GM12873 (cell line): ENCODE measurements around the gene PARD3.

Experiments used
- CTCF ChIP-seq: IDR thresholded peaks from 2 replicates; pipeline ENCODE4 v1.5.1; 2012; ENCODE audit warnings: low read depth, mild to moderate bottlenecking, moderate library complexity, low read length, control low read depth; ENCODE audit not compliant: insufficient read depth; ENCODE audit errors: missing control alignments

The PARD3 gene

DNA sequence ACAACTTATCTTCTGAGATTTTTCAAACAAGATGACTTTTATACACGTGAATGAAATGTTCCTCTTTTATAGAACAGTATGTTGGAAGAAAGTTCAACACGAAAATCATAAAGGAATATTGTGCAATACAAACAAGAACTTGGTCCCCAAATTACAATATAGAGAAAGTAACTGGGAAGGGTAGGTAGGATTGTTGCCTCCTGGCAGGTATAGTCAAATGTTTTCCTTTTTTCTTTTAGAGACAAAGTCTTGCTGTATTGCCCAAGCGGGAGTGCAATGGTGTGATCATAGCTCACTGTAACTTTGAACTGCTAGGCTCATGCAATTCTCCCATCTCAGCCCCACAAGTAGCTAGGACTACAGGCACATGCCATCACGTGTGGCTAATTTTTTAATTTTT lies 582.6 kb downstream of the PARD3 start:
- no peak for TF ChIP-seq CTCF

DNA sequence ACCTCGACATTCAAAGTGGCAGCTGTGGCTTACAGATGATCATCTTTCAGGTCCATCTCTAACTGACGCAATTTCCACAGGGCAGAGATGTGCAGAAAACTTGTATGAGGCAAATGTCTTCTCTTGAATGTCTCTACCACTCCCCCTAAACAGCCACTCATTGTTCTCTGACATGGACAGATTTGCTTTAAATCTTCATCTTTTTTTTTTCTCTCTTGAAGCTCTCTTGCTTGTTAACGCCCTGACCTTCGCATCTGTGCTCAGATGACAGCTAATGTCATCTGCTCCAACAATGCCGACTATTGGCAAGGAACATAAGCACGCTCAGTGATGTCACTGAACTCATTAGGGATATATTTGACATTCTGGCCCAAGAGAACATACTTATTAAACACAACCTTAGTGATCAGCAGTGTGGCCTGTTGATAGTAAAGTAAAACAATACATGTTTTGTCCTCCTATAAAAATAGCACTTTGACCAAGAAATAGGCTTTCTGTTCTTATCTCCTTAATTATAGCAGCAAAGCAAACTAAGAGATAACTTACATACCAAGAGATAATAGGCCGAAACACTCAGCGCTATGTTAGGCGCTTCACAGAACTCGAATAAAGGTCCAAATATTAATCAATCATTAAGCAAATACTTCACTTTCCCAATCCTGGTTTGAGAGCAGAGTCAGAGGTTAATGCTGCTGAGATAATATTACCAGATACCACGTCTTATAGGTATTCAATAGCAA lies 583.5 kb downstream of the PARD3 start:
- no peak for TF ChIP-seq CTCF

DNA sequence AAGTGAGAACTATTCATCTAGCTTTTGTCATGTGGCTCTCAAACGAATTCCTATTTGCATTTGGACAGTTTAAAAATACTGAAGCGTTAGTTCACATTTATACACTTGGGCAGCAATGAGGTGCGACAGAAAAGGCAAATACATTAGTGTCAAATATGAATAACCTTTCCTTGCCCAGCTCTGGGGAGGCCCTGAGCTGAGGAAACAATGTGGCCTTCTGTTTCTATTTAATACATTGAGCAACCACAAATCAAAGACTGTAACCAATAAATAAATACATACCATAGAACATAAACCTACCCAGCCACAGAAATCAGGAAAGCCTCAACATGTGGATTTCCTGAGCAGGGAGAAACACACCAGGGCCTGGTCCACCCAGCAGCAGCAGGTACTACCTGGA lies 585.2 kb downstream of the PARD3 start:
- TF ChIP-seq CTCF, result no peak

GRCh38 chr10:34228066-34228465 lies 587.0 kb downstream of the PARD3 start:
- TF ChIP-seq CTCF, result no peak

DNA sequence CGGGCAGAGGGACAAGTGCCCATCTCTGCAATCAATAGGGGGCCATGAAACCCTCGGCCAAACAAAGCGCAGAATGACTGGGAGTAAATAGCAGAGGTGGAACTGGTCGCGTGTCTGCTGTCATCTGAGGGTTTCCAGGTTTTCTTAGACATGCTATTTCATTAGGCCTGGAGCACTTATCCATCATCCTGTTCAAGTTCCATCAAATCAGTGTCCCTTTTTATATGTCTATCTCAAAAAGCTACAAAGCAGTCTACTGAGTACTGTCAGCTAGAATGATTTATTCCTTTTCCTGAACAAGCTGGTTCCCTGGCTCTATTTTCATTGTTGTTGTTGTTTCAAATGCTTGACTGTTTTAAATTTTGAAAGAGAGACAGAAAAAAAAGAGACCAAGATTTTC lies 590.5 kb downstream of the PARD3 start:
- no peak for TF ChIP-seq CTCF

GRCh38 chr10:34223658-34224057 lies 591.4 kb downstream of the PARD3 start:
- no peak for TF ChIP-seq CTCF

GRCh38 chr10:34222359-34222758 lies 592.7 kb downstream of the PARD3 start:
- TF ChIP-seq CTCF, result peak; percentile 6
